Right atrium auricular region (tissue), 2 donors: Measurements from ENCODE around the gene CDA. TPM values are rescaled to one million over a fixed set of nuclear protein-coding genes. Genes with fewer than 3 reads are reported as not detected.

ENCODE experiments used
- DNase-seq: peaks from one replicate; pipeline ENCODE4 v3.0.0-alpha.2; 2019; ENCODE audit warnings: low spot score
- H3K27ac ChIP-seq, 2 donors: fragments of 200-600 bp; sonication (generic); 1 replicate in 1 of 2; 2 replicates in 1 of 2; pipeline ENCODE4 v1.5.1; 2016 to 2019
- H3K27me3 ChIP-seq, 2 donors: fragments of 200-600 bp; sonication (generic); one replicate each; pipeline versions ENCODE4 v1.5.1 to v1.6.0; 2017 to 2019
- H3K36me3 ChIP-seq: fragments of 200-600 bp; sonication (generic); one replicate; pipeline ENCODE4 v1.5.1; 2016
- H3K4me1 ChIP-seq, 2 donors: fragments of 200-600 bp; sonication (generic); one replicate each; pipeline versions ENCODE4 v1.5.1 to v1.6.0; 2017 to 2019
- H3K4me3 ChIP-seq, 2 donors: fragments of 200-600 bp; sonication (generic); 1 replicate in 1 of 2; 2 replicates in 1 of 2; pipeline ENCODE4 v1.5.1; 2017 to 2019; ENCODE audit warnings: mild to moderate bottlenecking in 1 of 2, moderate library complexity in 1 of 2
- H3K9me3 ChIP-seq, 2 donors: fragments of 200-600 bp; sonication (generic); one replicate each; pipeline ENCODE4 v1.5.1; 2019
- CTCF ChIP-seq, 2 donors: fragments of 200-600 bp; sonication (generic); IDR thresholded peaks; one replicate each; pipeline ENCODE4 v1.5.1; 2019; ENCODE audit warnings: antibody characterized with exemption in 2 of 2
- total RNA-seq, 2 donors: library from RNA; depleted of rRNA; stranded (reverse); fragments of >200 nt; gene quantifications; one replicate each; pipeline ENCODE4 v1.1.0, GENCODE V29; 2016

Gene CDA
- total RNA-seq, 2 donors from 2014 or later = 1.3 to 6.6 TPM

GRCh38 chr1:20648438-20648837, 59.5 kb downstream of the CDA start:
- H3K27ac ChIP-seq = no peak overlapping the region
- peaks cover 83% of the 10 kb centered on the region for H3K36me3 ChIP-seq
- H3K9me3 ChIP-seq = no peaks in the 10 kb centered on the region
- H3K27me3 ChIP-seq = no peaks in the 10 kb centered on the region
- no peaks in the 10 kb centered on the region for H3K4me1 ChIP-seq
- no peak overlapping the region for H3K4me3 ChIP-seq
- DNase-seq = no peak
- no peak for TF ChIP-seq CTCF (IDR thresholded peaks at IDR 0.05)

GRCh38 chr1:20648946-20649345, 60.0 kb downstream of the CDA start:
- Histone ChIP-seq H3K27me3 (no peaks in the 10 kb centered on the region), H3K27ac (no peak overlapping the region), H3K4me3 (no peak overlapping the region), H3K4me1 (no peaks in the 10 kb centered on the region), H3K36me3 (peaks cover 85% of the 10 kb centered on the region), H3K9me3 (no peaks in the 10 kb centered on the region)
- no peak for TF ChIP-seq CTCF (IDR thresholded peaks at IDR 0.05)
- DNase-seq = no peak

GRCh38 chr1:20652300-20652699, 63.4 kb downstream of the CDA start:
- Histone ChIP-seq H3K4me1 (no peaks in the 10 kb centered on the region), H3K27ac (no peak overlapping the region), H3K9me3 (no peaks in the 10 kb centered on the region), H3K4me3 (no peak overlapping the region), H3K27me3 (no peaks in the 10 kb centered on the region), H3K36me3 (peaks cover 92% of the 10 kb centered on the region)
- no peak for DNase-seq
- TF ChIP-seq CTCF (IDR thresholded peaks at IDR 0.05) = no peak

GRCh38 chr1:20654104-20654690, 65.3 kb downstream of the CDA start:
- TF ChIP-seq CTCF (IDR thresholded peaks at IDR 0.05) = no peak
- no peak for DNase-seq
- peaks cover 83% of the 10 kb centered on the region for H3K36me3 ChIP-seq
- no peak overlapping the region for H3K4me3 ChIP-seq
- H3K4me1 ChIP-seq = peaks cover 0 to 10% of the 10 kb centered on the region in 2 donors
- H3K27me3 ChIP-seq = no peaks in the 10 kb centered on the region
- no peaks in the 10 kb centered on the region for H3K9me3 ChIP-seq
- no peak overlapping the region for H3K27ac ChIP-seq

- Histone ChIP-seq H3K27ac (no peak overlapping the region), H3K9me3 (no peaks in the 10 kb centered on the region), H3K27me3 (no peaks in the 10 kb centered on the region), H3K36me3 (peaks cover 57% of the 10 kb centered on the region), H3K4me1 (peaks cover 0 to 30% of the 10 kb centered on the region in 2 donors), H3K4me3 (no peak overlapping the region)
- TF ChIP-seq CTCF (IDR thresholded peaks at IDR 0.05) = no peak
- DNase-seq = no peak
These were observed 68.1 kb downstream of the CDA start for GRCh38 chr1:20657024-20657423.
